Measurements from ENCODE around the gene ZFP14.

Gene ZFP14

DNA sequence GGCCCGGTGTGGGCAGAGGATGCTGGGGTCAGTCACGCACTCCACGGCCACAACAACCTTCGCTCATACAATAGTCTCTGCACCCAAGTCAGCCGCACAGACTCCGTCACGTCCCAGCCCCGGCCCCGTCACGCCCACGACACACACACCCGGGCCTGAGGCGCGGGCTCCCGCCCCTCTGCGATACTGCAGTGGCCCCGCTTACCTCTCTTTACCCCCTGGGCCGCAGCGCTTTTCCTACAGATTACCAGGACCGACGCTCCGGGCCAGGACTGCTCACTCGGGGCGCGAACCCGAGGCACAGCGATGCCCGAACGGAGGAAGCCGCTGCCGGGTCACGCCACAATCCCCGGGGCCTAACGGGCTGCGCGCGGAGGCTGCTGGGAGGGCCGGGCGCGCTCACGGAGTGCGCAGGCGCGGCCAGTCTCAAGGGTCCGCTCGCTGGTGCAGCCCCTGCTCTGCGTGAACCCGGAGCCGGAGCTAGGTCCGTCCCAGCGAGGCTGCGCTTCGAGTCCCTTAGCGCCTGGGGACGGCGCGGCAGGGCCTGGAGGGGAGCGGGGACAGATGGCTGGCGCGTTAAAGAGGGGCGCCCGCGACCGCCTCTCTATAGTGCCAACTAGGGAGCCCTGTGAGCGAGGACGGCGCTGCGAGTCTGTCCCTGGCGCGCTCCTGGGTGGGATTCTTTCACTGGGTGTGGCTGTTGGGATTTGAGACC lies 39.4 kb upstream of the ZFP14 start, which contains the start of gene ZFP82 (continued):
- TF ChIP-seq PRDM4 (tag by site-specific recombination; IDR thresholded peaks at IDR 0.05) (no peak; the same call in 1 of the 2 replicates), SP3 (tag by site-specific recombination; IDR thresholded peaks at IDR 0.05) (peak; percentile 82), YY1 (tag by site-specific recombination; IDR thresholded peaks at IDR 0.05) (no peak; the same call in 1 of the 2 replicates), KLF16 (tag by site-specific recombination; IDR thresholded peaks at IDR 0.05) (peak; percentile 89), ZNF140 (tag by site-specific recombination; IDR thresholded peaks at IDR 0.05) (no peak), ZNF274 (IDR thresholded peaks at IDR 0.05; ENCODE audit: low read length) (no peak), ZNF274 (tag by site-specific recombination; IDR thresholded peaks at IDR 0.05; ENCODE audit: borderline replicate concordance) (no peak), ZNF37A (tag by site-specific recombination; IDR thresholded peaks at IDR 0.05) (no peak), HOXD13 (CRISPR knock-in tag; IDR thresholded peaks at IDR 0.05; ENCODE audit: borderline replicate concordance) (no peak), ZNF747 (tag by site-specific recombination; IDR thresholded peaks at IDR 0.05) (no peak), HOXA7 (CRISPR knock-in tag; IDR thresholded peaks at IDR 0.05; ENCODE audit: borderline replicate concordance) (no peak), ZNF335 (tag by site-specific recombination; conservative IDR thresholded peaks at IDR 0.05) (peak; percentile 89), SETDB1 (IDR thresholded peaks at IDR 0.05; ENCODE audit: insufficient read length, low read length) (no peak), ZNF501 (tag by site-specific recombination; IDR thresholded peaks at IDR 0.05) (peak; percentile 96), ZNF571 (tag by site-specific recombination; IDR thresholded peaks at IDR 0.05) (no peak), ZNF132 (tag by site-specific recombination; IDR thresholded peaks at IDR 0.05; ENCODE audit: borderline replicate concordance) (no peak), ZNF426 (tag by site-specific recombination; IDR thresholded peaks at IDR 0.05) (no peak), ZNF555 (tag by site-specific recombination; conservative IDR thresholded peaks at IDR 0.05) (no peak), EGR2 (tag by site-specific recombination; IDR thresholded peaks at IDR 0.05; ENCODE audit: low read depth) (peak; percentile 90), ZNF561 (tag by site-specific recombination; IDR thresholded peaks at IDR 0.05; ENCODE audit: borderline replicate concordance) (peak; percentile 85; the same call in 1 of the 2 replicates), ZNF280D (tag by site-specific recombination; IDR thresholded peaks at IDR 0.05) (0 out of 2 replicates have a peak, but pooled peaks have one; percentile 2), KLF9 (tag by site-specific recombination; IDR thresholded peaks at IDR 0.05; ENCODE audit: low read depth) (peak; percentile 98)
- TF ChIP-seq, protein P1, sequence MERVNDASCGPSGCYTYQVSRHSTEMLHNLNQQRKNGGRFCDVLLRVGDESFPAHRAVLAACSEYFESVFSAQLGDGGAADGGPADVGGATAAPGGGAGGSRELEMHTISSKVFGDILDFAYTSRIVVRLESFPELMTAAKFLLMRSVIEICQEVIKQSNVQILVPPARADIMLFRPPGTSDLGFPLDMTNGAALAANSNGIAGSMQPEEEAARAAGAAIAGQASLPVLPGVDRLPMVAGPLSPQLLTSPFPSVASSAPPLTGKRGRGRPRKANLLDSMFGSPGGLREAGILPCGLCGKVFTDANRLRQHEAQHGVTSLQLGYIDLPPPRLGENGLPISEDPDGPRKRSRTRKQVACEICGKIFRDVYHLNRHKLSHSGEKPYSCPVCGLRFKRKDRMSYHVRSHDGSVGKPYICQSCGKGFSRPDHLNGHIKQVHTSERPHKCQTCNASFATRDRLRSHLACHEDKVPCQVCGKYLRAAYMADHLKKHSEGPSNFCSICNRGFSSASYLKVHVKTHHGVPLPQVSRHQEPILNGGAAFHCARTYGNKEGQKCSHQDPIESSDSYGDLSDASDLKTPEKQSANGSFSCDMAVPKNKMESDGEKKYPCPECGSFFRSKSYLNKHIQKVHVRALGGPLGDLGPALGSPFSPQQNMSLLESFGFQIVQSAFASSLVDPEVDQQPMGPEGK (tag by site-specific recombination; IDR thresholded peaks at IDR 0.05): peak; percentile 80
- TF ChIP-seq, protein P2, sequence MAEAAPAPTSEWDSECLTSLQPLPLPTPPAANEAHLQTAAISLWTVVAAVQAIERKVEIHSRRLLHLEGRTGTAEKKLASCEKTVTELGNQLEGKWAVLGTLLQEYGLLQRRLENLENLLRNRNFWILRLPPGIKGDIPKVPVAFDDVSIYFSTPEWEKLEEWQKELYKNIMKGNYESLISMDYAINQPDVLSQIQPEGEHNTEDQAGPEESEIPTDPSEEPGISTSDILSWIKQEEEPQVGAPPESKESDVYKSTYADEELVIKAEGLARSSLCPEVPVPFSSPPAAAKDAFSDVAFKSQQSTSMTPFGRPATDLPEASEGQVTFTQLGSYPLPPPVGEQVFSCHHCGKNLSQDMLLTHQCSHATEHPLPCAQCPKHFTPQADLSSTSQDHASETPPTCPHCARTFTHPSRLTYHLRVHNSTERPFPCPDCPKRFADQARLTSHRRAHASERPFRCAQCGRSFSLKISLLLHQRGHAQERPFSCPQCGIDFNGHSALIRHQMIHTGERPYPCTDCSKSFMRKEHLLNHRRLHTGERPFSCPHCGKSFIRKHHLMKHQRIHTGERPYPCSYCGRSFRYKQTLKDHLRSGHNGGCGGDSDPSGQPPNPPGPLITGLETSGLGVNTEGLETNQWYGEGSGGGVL (tag by site-specific recombination; IDR thresholded peaks at IDR 0.05): no peak
